ENCODE data around the gene TMEM51. TPM values are rescaled to one million over a fixed set of nuclear protein-coding genes. Genes with fewer than 3 reads are reported as not detected.

The TMEM51 gene
- total and polyA plus RNA-seq, 2 of the 13 experiments (the other 11 are each of a cell fraction or from before 2014, with no cell fraction given), result 12.2 to 22.3 TPM

DNA sequence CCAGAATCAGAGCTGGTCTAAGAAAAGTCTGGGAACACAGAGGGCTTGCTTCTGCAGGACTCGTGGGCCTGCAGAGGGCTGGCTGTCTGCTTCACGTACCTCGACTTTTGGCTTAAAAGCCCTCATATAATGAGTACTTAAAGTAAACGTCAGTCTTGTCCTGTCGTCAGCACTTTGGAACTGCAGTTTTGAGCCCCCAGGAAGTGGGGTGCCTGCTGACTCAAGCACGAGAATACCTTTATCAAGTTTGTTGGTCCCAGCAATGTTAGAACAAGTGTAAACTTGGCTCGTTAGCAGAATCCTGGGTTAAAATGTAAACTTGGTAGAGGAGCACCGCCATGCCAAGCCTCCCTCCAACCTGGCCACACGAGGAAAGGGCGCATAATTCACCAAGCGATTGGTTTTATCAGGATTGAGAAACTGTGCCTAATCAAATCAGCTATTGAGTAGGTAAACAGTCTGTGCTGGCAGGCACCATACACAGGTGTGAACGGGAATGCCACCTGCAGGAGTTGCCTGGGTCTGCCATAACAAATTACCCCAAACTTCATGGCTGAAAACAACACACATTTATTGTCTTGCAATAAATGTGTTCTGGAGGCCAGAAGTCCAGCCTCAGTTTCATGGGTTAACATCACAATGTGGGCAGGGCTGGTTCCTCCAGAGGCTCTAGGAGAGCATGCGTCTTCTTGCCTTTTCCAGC is 48.5 kb downstream of the TMEM51 start:
- intact Hi-C loops (cut with micrococcal nuclease; ENCODE audit: unreplicated experiment), result loop anchor here (2.0 kb wide), 1 partner anchor 73 kb away; no protein-coding TSS in a partner anchor
- POLR2A ChIA-PET, result no interaction called here
- H3K79me2 ChIP-seq (ENCODE audit: insufficient read depth, low read length), result peaks cover 32% of the 10 kb centered on the region
- ATAC-seq (no peak), FAIRE-seq (no peak), DNase-seq (ENCODE audit: low spot score) (no peak)
- no peaks in the 10 kb centered on the region; a peak in 2 of 5 replicates for H3K36me3 ChIP-seq (replicated peaks in 1 of 2; ENCODE audit: control insufficient read depth in 1 of 2, insufficient read depth in 2 of 2, low read length in 2 of 2)
- H3K4me1 ChIP-seq (ENCODE audit: insufficient read depth, low read length), result peaks cover 85% of the 10 kb centered on the region
- no peaks in the 10 kb centered on the region for H3K27me3 ChIP-seq (ENCODE audit: control insufficient read depth in 1 of 2, insufficient read depth in 2 of 2, low read length in 2 of 2)
- no peak overlapping the region for H2AFZ ChIP-seq (ENCODE audit: low read length)
- no TSS peak for BruUV-seq (replicated peaks)
- H3K4me2 ChIP-seq (ENCODE audit: low read depth, low read length), result 0 out of 2 replicates have a peak overlapping the region, but pooled peaks have one; percentile 3
- CTCF ChIA-PET (ENCODE audit: low intra/inter-chr PET ratio, low total read pairs), result no interaction called here
- no peak overlapping the region for H3K27ac ChIP-seq (ENCODE audit: extremely low read length, insufficient read depth, low read length)
- H3K9me3 ChIP-seq (ENCODE audit: low read length), result no peaks in the 10 kb centered on the region
- in situ Hi-C loops (cut with HindIII; ENCODE audit: extremely low pct_ligation_motif_present, low pct_unique_long_range_greater_than_20kb), result loop anchor here (5.0 kb wide), 1 partner anchor 110 kb away; no protein-coding TSS in a partner anchor
- WGBS (ENCODE audit: low lambda C conversion rate), result 59% methylated on average over 11 of the region's 13 CpGs
- H4K20me1 ChIP-seq (ENCODE audit: insufficient read depth, low read length), result peaks cover 27% of the 10 kb centered on the region
- H3K9ac ChIP-seq (ENCODE audit: insufficient read depth, low read depth, low read length), result no peak overlapping the region
- no peak overlapping the region for H3K4me3 ChIP-seq (replicated peaks in 1 of 3; ENCODE audit: insufficient read depth in 1 of 3, low read depth in 2 of 3, low read length in 3 of 3)
- no peak for TF ChIP-seq CREB1 (IDR thresholded peaks at IDR 0.05)
- TF ChIP-seq CREB1 (CRISPR knock-in tag; IDR thresholded peaks at IDR 0.05), result peak; percentile 42; the same call in 1 of the 2 replicates
- TF ChIP-seq YEATS4 (CRISPR knock-in tag; IDR thresholded peaks at IDR 0.05; ENCODE audit: borderline replicate concordance), result no peak
- no peak for TF ChIP-seq SMAD9 (CRISPR knock-in tag; IDR thresholded peaks at IDR 0.05)
- no peak for TF ChIP-seq HMGA1 (CRISPR knock-in tag; conservative IDR thresholded peaks at IDR 0.05)
- peak; percentile 39; the same call in 1 of the 2 replicates for TF ChIP-seq ZBTB10 (CRISPR knock-in tag; IDR thresholded peaks at IDR 0.05; ENCODE audit: borderline replicate concordance)
- TF ChIP-seq MIER2 (CRISPR knock-in tag; IDR thresholded peaks at IDR 0.05), result no peak
- TF ChIP-seq ELF4 (CRISPR knock-in tag; IDR thresholded peaks at IDR 0.05; ENCODE audit: borderline replicate concordance), result no peak
- TF ChIP-seq TP53 (CRISPR knock-in tag; conservative IDR thresholded peaks at IDR 0.05), result no peak
- TF ChIP-seq ZNF501 (CRISPR knock-in tag; IDR thresholded peaks at IDR 0.05), result no peak
- TF ChIP-seq HDAC6 (IDR thresholded peaks at IDR 0.05; ENCODE audit: low read depth, low read length), result no peak
- TF ChIP-seq, protein P1, sequence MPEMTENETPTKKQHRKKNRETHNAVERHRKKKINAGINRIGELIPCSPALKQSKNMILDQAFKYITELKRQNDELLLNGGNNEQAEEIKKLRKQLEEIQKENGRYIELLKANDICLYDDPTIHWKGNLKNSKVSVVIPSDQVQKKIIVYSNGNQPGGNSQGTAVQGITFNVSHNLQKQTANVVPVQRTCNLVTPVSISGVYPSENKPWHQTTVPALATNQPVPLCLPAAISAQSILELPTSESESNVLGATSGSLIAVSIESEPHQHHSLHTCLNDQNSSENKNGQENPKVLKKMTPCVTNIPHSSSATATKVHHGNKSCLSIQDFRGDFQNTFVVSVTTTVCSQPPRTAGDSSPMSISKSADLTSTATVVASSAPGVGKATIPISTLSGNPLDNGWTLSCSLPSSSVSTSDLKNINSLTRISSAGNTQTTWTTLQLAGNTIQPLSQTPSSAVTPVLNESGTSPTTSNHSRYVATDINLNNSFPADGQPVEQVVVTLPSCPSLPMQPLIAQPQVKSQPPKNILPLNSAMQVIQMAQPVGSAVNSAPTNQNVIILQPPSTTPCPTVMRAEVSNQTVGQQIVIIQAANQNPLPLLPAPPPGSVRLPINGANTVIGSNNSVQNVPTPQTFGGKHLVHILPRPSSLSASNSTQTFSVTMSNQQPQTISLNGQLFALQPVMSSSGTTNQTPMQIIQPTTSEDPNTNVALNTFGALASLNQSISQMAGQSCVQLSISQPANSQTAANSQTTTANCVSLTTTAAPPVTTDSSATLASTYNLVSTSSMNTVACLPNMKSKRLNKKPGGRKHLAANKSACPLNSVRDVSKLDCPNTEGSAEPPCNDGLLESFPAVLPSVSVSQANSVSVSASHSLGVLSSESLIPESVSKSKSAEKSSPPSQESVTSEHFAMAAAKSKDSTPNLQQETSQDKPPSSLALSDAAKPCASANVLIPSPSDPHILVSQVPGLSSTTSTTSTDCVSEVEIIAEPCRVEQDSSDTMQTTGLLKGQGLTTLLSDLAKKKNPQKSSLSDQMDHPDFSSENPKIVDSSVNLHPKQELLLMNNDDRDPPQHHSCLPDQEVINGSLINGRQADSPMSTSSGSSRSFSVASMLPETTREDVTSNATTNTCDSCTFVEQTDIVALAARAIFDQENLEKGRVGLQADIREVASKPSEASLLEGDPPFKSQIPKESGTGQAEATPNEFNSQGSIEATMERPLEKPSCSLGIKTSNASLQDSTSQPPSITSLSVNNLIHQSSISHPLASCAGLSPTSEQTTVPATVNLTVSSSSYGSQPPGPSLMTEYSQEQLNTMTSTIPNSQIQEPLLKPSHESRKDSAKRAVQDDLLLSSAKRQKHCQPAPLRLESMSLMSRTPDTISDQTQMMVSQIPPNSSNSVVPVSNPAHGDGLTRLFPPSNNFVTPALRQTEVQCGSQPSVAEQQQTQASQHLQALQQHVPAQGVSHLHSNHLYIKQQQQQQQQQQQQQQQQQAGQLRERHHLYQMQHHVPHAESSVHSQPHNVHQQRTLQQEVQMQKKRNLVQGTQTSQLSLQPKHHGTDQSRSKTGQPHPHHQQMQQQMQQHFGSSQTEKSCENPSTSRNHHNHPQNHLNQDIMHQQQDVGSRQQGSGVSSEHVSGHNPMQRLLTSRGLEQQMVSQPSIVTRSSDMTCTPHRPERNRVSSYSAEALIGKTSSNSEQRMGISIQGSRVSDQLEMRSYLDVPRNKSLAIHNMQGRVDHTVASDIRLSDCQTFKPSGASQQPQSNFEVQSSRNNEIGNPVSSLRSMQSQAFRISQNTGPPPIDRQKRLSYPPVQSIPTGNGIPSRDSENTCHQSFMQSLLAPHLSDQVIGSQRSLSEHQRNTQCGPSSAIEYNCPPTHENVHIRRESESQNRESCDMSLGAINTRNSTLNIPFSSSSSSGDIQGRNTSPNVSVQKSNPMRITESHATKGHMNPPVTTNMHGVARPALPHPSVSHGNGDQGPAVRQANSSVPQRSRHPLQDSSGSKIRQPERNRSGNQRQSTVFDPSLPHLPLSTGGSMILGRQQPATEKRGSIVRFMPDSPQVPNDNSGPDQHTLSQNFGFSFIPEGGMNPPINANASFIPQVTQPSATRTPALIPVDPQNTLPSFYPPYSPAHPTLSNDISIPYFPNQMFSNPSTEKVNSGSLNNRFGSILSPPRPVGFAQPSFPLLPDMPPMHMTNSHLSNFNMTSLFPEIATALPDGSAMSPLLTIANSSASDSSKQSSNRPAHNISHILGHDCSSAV (CRISPR knock-in tag; IDR thresholded peaks at IDR 0.05; ENCODE audit: borderline replicate concordance), result no peak
- TF ChIP-seq GPN1 (CRISPR knock-in tag; IDR thresholded peaks at IDR 0.05; ENCODE audit: borderline replicate concordance), result no peak
- TF ChIP-seq KMT2A (CRISPR knock-in tag; IDR thresholded peaks at IDR 0.05), result no peak
